ENCODE results near the gene SLC31A2. TPM values are rescaled to one million over a fixed set of nuclear protein-coding genes. Genes with fewer than 3 reads are reported as not detected.

SLC31A2 gene
- total RNA-seq, 1 donor: 24.6 TPM

- H3K4me3 ChIP-seq (ENCODE audit: insufficient read depth, low read length): no peak overlapping the region
- H3K9me3 ChIP-seq (ENCODE audit: low read depth, low read length): no peaks in the 10 kb centered on the region
- no peaks in the 10 kb centered on the region for H4K20me1 ChIP-seq (ENCODE audit: insufficient read depth, low read length)
- no peak for DNase-seq (ENCODE audit: insufficient read length, low spot score, missing footprints)
- no peak overlapping the region for H2AFZ ChIP-seq (ENCODE audit: low read length)
- H3K4me1 ChIP-seq (ENCODE audit: insufficient read depth, low read length): peaks cover 13% of the 10 kb centered on the region
- peaks cover 17% of the 10 kb centered on the region for H3K79me2 ChIP-seq (ENCODE audit: insufficient read depth, low read length)
- H3K27ac ChIP-seq (ENCODE audit: low read depth, low read length): no peak overlapping the region
- H3K27me3 ChIP-seq (ENCODE audit: insufficient read depth, low read length): no peaks in the 10 kb centered on the region
- H3K36me3 ChIP-seq (ENCODE audit: insufficient read depth, low read length): peaks cover 60% of the 10 kb centered on the region
- TF ChIP-seq, protein P1, sequence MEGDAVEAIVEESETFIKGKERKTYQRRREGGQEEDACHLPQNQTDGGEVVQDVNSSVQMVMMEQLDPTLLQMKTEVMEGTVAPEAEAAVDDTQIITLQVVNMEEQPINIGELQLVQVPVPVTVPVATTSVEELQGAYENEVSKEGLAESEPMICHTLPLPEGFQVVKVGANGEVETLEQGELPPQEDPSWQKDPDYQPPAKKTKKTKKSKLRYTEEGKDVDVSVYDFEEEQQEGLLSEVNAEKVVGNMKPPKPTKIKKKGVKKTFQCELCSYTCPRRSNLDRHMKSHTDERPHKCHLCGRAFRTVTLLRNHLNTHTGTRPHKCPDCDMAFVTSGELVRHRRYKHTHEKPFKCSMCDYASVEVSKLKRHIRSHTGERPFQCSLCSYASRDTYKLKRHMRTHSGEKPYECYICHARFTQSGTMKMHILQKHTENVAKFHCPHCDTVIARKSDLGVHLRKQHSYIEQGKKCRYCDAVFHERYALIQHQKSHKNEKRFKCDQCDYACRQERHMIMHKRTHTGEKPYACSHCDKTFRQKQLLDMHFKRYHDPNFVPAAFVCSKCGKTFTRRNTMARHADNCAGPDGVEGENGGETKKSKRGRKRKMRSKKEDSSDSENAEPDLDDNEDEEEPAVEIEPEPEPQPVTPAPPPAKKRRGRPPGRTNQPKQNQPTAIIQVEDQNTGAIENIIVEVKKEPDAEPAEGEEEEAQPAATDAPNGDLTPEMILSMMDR (IDR thresholded peaks at IDR 0.05; ENCODE audit: extremely low read depth, low read depth, low read length): no peak
- H3K4me2 ChIP-seq (ENCODE audit: insufficient read depth, low read length): no peak overlapping the region
These were observed 9.8 kb downstream of the SLC31A2 start for GRCh38 chr9:113160571-113160970.

GRCh38 chr9:113163001-113163400 is 12.2 kb downstream of the SLC31A2 start:
- Histone ChIP-seq H3K9me3 (ENCODE audit: low read depth, low read length) (no peaks in the 10 kb centered on the region), H3K27me3 (ENCODE audit: insufficient read depth, low read length) (no peaks in the 10 kb centered on the region), H4K20me1 (ENCODE audit: insufficient read depth, low read length) (no peaks in the 10 kb centered on the region), H3K27ac (ENCODE audit: low read depth, low read length) (no peak overlapping the region), H3K4me3 (ENCODE audit: insufficient read depth, low read length) (no peak overlapping the region), H3K4me1 (ENCODE audit: insufficient read depth, low read length) (peaks cover 13% of the 10 kb centered on the region), H3K4me2 (ENCODE audit: insufficient read depth, low read length) (no peak overlapping the region), H3K36me3 (ENCODE audit: insufficient read depth, low read length) (peaks cover 76% of the 10 kb centered on the region), H3K79me2 (ENCODE audit: insufficient read depth, low read length) (no peaks in the 10 kb centered on the region), H2AFZ (ENCODE audit: low read length) (no peak overlapping the region)
- TF ChIP-seq, protein P1 (IDR thresholded peaks at IDR 0.05; ENCODE audit: extremely low read depth, low read depth, low read length): no peak
- DNase-seq (ENCODE audit: insufficient read length, low spot score, missing footprints): no peak

GRCh38 chr9:113164536-113165300 is 13.9 kb downstream of the SLC31A2 start:
- peaks cover 75% of the 10 kb centered on the region for H3K36me3 ChIP-seq (ENCODE audit: insufficient read depth, low read length)
- TF ChIP-seq, protein P1 (IDR thresholded peaks at IDR 0.05; ENCODE audit: extremely low read depth, low read depth, low read length): no peak

DNA sequence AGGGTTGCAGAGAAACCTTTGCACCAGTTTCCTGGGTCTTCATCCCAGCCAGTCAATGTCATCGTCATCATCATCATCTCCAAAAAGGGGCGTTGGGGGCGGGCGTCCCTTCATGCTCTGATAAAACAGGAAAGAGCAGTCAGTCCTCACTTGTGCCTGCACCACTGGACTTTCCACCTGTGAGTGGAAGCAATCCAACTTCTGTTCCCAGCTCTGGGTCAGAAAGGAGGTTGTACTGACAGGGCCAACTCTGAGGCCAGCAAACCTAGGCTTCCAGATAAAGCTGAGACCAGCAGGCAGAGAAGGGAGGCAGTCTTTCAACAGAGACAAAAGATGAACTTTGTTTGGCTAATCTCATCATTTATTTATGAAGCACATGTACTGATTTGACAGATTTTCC is 15.2 kb downstream of the SLC31A2 start:
- Histone ChIP-seq H3K4me3 (ENCODE audit: insufficient read depth, low read length) (no peak overlapping the region), H3K27me3 (ENCODE audit: insufficient read depth, low read length) (no peaks in the 10 kb centered on the region), H3K4me1 (ENCODE audit: insufficient read depth, low read length) (peaks cover 13% of the 10 kb centered on the region), H3K36me3 (ENCODE audit: insufficient read depth, low read length) (peaks cover 87% of the 10 kb centered on the region), H3K79me2 (ENCODE audit: insufficient read depth, low read length) (no peaks in the 10 kb centered on the region), H2AFZ (ENCODE audit: low read length) (no peak overlapping the region), H3K9me3 (ENCODE audit: low read depth, low read length) (no peaks in the 10 kb centered on the region), H3K27ac (ENCODE audit: low read depth, low read length) (no peak overlapping the region), H3K4me2 (ENCODE audit: insufficient read depth, low read length) (no peak overlapping the region), H4K20me1 (ENCODE audit: insufficient read depth, low read length) (no peaks in the 10 kb centered on the region)
- no peak for DNase-seq (ENCODE audit: insufficient read length, low spot score, missing footprints)
- TF ChIP-seq, protein P1 (IDR thresholded peaks at IDR 0.05; ENCODE audit: extremely low read depth, low read depth, low read length): no peak

More at GRCh38 chr9:113164536-113165300, 13.9 kb downstream of the SLC31A2 start:
- H2AFZ ChIP-seq (ENCODE audit: low read length): no peak overlapping the region
- no peak overlapping the region for H3K4me2 ChIP-seq (ENCODE audit: insufficient read depth, low read length)
- no peak overlapping the region for H3K4me3 ChIP-seq (ENCODE audit: insufficient read depth, low read length)
- no peaks in the 10 kb centered on the region for H3K79me2 ChIP-seq (ENCODE audit: insufficient read depth, low read length)
- no peaks in the 10 kb centered on the region for H4K20me1 ChIP-seq (ENCODE audit: insufficient read depth, low read length)
- H3K27ac ChIP-seq (ENCODE audit: low read depth, low read length): no peak overlapping the region
- H3K4me1 ChIP-seq (ENCODE audit: insufficient read depth, low read length): peaks cover 13% of the 10 kb centered on the region
- H3K9me3 ChIP-seq (ENCODE audit: low read depth, low read length): no peaks in the 10 kb centered on the region
- DNase-seq (ENCODE audit: insufficient read length, low spot score, missing footprints): no peak
- H3K27me3 ChIP-seq (ENCODE audit: insufficient read depth, low read length): no peaks in the 10 kb centered on the region

Measured in osteoblast (primary cell).